Measurements from ENCODE around the gene NTM.
"Not testable (repeated sequence)": the region's sequence is repeated elsewhere in the genome, so short reads cannot be mapped to it uniquely, and the experiment has no call there.

The NTM gene

GRCh38 chr11:132301900-132302299 lies 931.5 kb downstream of the NTM start:
- no peak for DNase-seq (ENCODE audit: low read depth, low spot score)

- no peak for DNase-seq (ENCODE audit: low read depth, low spot score)
Measured at GRCh38 chr11:132307309-132308020, 937.0 kb downstream of the NTM start.

- DNase-seq (ENCODE audit: low read depth, low spot score), result no peak
Measured at GRCh38 chr11:132310390-132311375, 940.3 kb downstream of the NTM start.

GRCh38 chr11:132311703-132312102 lies 941.3 kb downstream of the NTM start:
- no peak for DNase-seq (ENCODE audit: low read depth, low spot score)

- DNase-seq (ENCODE audit: low read depth, low spot score), result no peak
Measured at GRCh38 chr11:132312161-132312560, 941.7 kb downstream of the NTM start.

- peak; percentile 8 for DNase-seq (ENCODE audit: low read depth, low spot score)
Measured at GRCh38 chr11:132312701-132313111, 942.3 kb downstream of the NTM start.

GRCh38 chr11:132314911-132315455 lies 944.6 kb downstream of the NTM start:
- no peak for DNase-seq (ENCODE audit: low read depth, low spot score)

- DNase-seq (ENCODE audit: low read depth, low spot score), result no peak
Measured at GRCh38 chr11:132315696-132316095, 945.3 kb downstream of the NTM start.

- DNase-seq (ENCODE audit: low read depth, low spot score), result no peak
Measured at GRCh38 chr11:132318421-132319157, 948.2 kb downstream of the NTM start.

GRCh38 chr11:132319419-132319818 lies 949.0 kb downstream of the NTM start:
- not testable (repeated sequence) for DNase-seq (ENCODE audit: low read depth, low spot score)

GRCh38 chr11:132330515-132330914 lies 960.1 kb downstream of the NTM start:
- DNase-seq (ENCODE audit: low read depth, low spot score), result no peak

- no peak for DNase-seq (ENCODE audit: low read depth, low spot score)
Measured at GRCh38 chr11:132332521-132332920, 962.1 kb downstream of the NTM start.

- no peak for DNase-seq (ENCODE audit: low read depth, low spot score)
Measured at GRCh38 chr11:132334769-132335280, 964.4 kb downstream of the NTM start.

GRCh38 chr11:132335311-132335710 lies 964.9 kb downstream of the NTM start:
- no peak for DNase-seq (ENCODE audit: low read depth, low spot score)

GRCh38 chr11:132336781-132337535 lies 966.5 kb downstream of the NTM start:
- no peak for DNase-seq (ENCODE audit: low read depth, low spot score)

GRCh38 chr11:132337819-132338416 lies 967.5 kb downstream of the NTM start:
- no peak for DNase-seq (ENCODE audit: low read depth, low spot score)

- DNase-seq (ENCODE audit: low read depth, low spot score), result no peak
Measured at GRCh38 chr11:132342408-132342807, 972.0 kb downstream of the NTM start.

- no peak for DNase-seq (ENCODE audit: low read depth, low spot score)
Measured at GRCh38 chr11:132343445-132344175, 973.2 kb downstream of the NTM start.

GRCh38 chr11:132346558-132347148 lies 976.2 kb downstream of the NTM start:
- DNase-seq (ENCODE audit: low read depth, low spot score), result no peak
